Subcutaneous abdominal adipose tissue (tissue), 5 donors: ENCODE results near the gene FOXC1.

ENCODE experiments used
- H3K27ac ChIP-seq: one replicate; pipeline ENCODE4 v1.7.0; 2013; ENCODE audit warnings: low read depth, mild to moderate bottlenecking, inconsistent platforms, low read length, moderate library complexity
- H3K27me3 ChIP-seq, 5 donors: one replicate each; pipeline ENCODE4 v1.7.0; 2013; ENCODE audit warnings: low read length in 5 of 5, inconsistent platforms in 1 of 5; ENCODE audit not compliant: control insufficient read depth in 5 of 5, insufficient read depth in 4 of 5
- H3K36me3 ChIP-seq, 5 donors: one replicate each; pipeline ENCODE4 v1.7.0; 2013; ENCODE audit warnings: low read length in 5 of 5; ENCODE audit not compliant: control insufficient read depth in 5 of 5, insufficient read depth in 5 of 5
- H3K4me1 ChIP-seq, 5 donors: one replicate each; pipeline ENCODE4 v1.7.0; 2013; ENCODE audit warnings: low read length in 5 of 5, mild to moderate bottlenecking in 3 of 5, moderate library complexity in 1 of 5; ENCODE audit not compliant: control insufficient read depth in 5 of 5, insufficient read depth in 5 of 5
- H3K4me3 ChIP-seq, 5 donors: one replicate each; pipeline ENCODE4 v1.7.0; 2013; ENCODE audit warnings: low read length in 5 of 5, low read depth in 1 of 5
- H3K9ac ChIP-seq, 5 donors: one replicate each; pipeline ENCODE4 v1.7.0; 2013; ENCODE audit warnings: low read length in 5 of 5, mild to moderate bottlenecking in 4 of 5, moderate library complexity in 3 of 5
- H3K9me3 ChIP-seq, 5 donors: one replicate each; pipeline ENCODE4 v1.7.0; 2013; ENCODE audit warnings: low read length in 5 of 5; ENCODE audit not compliant: control insufficient read depth in 5 of 5
- donor health status: healthy.
- donor health status: healthy.
- donor health status: healthy.
- donor health status: healthy.
- donor health status: healthy.

FOXC1 gene

DNA sequence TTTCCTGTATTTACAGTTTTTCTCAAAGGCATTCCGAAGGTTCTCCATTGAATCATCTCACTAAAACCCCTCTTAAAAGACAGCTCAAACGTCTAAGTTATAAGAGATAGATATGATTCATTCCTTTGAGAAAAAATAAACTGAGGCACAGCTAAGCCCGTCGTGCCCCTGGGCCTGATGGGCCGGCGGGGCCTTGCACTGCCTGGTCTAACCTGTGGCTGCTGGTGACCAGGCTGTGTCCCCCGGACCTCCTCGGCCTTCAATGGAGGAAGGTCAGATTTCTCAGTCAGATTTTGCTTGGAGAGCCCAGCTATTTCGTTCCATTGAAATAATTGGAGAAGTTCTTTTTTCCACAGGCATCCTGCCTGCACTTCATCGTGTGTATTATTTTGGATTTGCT is 11.3 kb upstream of the FOXC1 start:
- H3K4me1 ChIP-seq: peaks cover 0 to 7% (median 4%) of the 10 kb centered on the region in 5 donors
- no peak overlapping the region for H3K9ac ChIP-seq
- H3K4me3 ChIP-seq: no peak overlapping the region
- H3K36me3 ChIP-seq: no peaks in the 10 kb centered on the region
- H3K27me3 ChIP-seq: peaks cover 37 to 53% (median 47%) of the 10 kb centered on the region in 5 donors
- no peaks in the 10 kb centered on the region for H3K9me3 ChIP-seq
- H3K27ac ChIP-seq: no peak overlapping the region

DNA sequence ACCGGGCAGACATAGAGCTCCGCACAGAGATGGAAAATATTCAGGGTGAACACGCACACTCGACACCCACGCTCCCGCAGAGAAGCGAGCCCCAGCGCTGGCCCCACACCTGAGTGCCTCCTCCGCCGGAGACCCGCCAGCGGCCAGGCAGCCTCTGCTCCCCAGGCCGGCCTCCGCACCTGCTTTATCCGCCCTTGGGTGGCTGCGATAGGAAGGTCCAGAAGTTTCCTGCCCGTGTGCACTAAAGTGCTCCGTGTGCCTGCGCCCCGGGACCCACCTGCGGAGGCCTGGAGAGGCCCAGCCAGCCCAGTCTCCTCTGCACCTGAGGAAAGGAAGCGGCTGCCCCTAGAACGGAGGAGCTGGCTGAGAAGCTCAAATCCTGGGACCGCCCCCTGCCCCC is 10.8 kb upstream of the FOXC1 start:
- Histone ChIP-seq H3K9ac (no peak overlapping the region), H3K27me3 (peaks cover 40 to 53% (median 46%) of the 10 kb centered on the region in 5 donors), H3K36me3 (no peaks in the 10 kb centered on the region), H3K4me3 (no peak overlapping the region), H3K4me1 (peaks cover 0 to 7% (median 4%) of the 10 kb centered on the region in 5 donors), H3K9me3 (no peaks in the 10 kb centered on the region), H3K27ac (no peak overlapping the region)

DNA sequence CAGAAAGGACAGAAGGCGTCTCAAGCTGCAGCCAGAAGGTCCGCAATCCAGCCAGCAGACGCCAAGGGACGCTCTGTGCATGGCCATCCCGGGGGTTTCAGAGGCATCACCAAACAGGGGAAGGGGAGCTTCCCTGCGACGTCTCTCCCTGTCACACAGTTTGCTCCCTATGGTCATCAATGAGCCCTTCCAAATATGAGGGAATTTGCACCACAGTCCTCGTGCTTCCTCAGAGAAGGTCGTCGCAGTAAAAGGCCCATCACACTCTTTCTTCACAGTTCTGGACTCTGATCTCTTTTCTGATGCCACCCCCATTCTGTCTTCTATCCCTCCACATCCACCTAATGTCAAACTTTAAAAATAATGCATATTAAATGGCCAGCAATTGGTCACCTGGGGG is 10.2 kb upstream of the FOXC1 start:
- no peaks in the 10 kb centered on the region for H3K36me3 ChIP-seq
- H3K27ac ChIP-seq: no peak overlapping the region
- no peaks in the 10 kb centered on the region for H3K9me3 ChIP-seq
- peaks cover 39 to 54% (median 40%) of the 10 kb centered on the region in 5 donors for H3K27me3 ChIP-seq
- H3K4me1 ChIP-seq: peaks cover 1 to 13% (median 9%) of the 10 kb centered on the region in 5 donors
- H3K9ac ChIP-seq: no peak overlapping the region
- no peak overlapping the region for H3K4me3 ChIP-seq

DNA sequence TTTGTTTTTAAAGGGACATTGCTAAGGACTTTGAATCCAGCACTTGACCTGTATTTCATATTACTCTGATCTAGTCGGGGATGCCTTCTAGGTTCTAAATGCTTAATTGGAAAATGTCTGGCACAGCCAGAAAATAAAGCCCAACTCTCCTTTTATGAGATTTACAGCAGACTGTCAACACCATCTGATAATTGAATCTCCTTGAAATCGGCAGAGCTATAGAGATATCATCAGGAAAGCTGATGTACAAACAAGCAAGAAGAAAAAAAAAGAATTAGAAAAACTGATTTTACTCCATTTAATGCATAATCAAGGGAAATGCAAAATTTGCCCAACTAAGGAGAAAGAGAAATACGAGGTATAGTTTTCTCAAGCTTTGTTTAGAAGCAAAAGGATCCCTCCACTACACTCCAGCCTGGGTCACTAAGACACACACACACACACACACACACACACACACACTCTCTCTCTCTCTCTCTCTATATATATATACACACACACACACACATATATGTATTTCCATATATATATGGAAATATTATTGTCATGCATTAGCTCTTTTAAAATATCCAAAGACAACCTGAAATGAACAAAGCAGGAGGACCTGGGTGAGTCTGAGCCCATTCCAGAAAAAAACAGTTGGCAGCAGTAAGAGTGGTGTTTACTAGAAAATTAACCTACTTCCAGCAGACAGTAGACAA is 9.5 kb upstream of the FOXC1 start:
- no peak overlapping the region for H3K4me3 ChIP-seq
- no peaks in the 10 kb centered on the region for H3K36me3 ChIP-seq
- H3K9ac ChIP-seq: no peak overlapping the region
- peaks cover 1 to 20% (median 17%) of the 10 kb centered on the region in 5 donors for H3K4me1 ChIP-seq
- peaks cover 40 to 54% (median 41%) of the 10 kb centered on the region in 5 donors for H3K27me3 ChIP-seq
- H3K27ac ChIP-seq: no peak overlapping the region
- H3K9me3 ChIP-seq: no peaks in the 10 kb centered on the region

DNA sequence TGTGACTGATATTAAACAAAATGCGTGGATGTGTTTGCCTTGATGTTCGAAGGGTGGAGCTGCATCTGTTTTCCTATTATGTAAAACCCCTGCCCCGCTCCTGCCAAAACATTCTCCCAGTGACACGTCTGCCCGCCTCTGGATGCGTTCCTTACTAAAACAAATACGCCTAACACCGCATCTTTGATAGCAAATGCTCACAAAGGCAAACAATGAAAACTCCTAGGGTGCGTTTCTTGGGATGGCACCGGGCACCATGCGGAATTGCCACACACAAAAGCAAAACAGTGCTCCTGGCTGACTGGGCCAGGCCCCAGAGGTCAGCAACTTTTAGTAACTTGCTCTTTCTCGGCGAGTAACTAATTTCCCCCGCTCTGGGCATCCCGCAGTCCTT is 9.0 kb upstream of the FOXC1 start:
- Histone ChIP-seq H3K27ac (no peak overlapping the region), H3K27me3 (peaks cover 38 to 55% (median 41%) of the 10 kb centered on the region in 5 donors), H3K4me3 (no peak overlapping the region), H3K4me1 (peaks cover 1 to 25% (median 21%) of the 10 kb centered on the region in 5 donors), H3K36me3 (no peaks in the 10 kb centered on the region), H3K9ac (no peak overlapping the region), H3K9me3 (no peaks in the 10 kb centered on the region)

GRCh38 chr6:1601158-1602048 is 8.3 kb upstream of the FOXC1 start:
- Histone ChIP-seq H3K4me1 (peaks cover 1 to 21% (median 18%) of the 10 kb centered on the region in 5 donors), H3K27me3 (peaks cover 40 to 57% (median 43%) of the 10 kb centered on the region in 5 donors), H3K9ac (no peak overlapping the region), H3K36me3 (no peaks in the 10 kb centered on the region), H3K4me3 (no peak overlapping the region), H3K27ac (no peak overlapping the region), H3K9me3 (no peaks in the 10 kb centered on the region)

DNA sequence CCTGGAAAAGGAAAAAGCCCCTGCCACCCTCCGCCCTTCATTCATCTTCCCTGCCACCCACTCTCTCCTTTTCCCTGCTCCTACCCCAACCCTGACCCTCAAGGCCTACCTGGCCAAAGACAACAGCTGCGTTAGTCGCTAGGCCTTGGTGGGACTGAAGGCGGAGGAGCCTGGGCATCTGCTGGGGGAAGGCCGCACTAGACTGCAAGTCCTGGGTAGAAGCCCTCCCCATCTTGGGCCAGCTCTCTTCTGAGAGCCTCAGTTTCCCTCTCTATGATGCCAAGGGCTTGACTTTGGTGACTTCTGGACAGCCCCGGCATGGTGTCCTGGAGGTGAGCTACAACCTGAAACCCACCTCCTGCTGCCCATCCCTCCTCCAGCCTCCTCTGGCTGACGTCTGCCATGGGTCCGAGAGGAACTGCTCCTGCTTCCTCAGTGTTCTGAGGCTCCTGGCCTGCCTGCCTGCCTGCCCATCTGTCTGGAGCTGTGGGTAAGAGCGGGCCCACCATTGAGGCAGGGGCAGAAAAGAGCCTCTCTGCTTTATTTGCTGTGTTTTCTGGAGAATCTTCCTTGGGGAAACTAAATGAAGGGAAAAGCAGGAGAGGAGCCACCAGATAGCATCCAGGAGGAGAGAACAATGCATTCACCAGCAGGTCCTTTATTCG is 7.5 kb upstream of the FOXC1 start:
- peaks cover 48 to 65% (median 51%) of the 10 kb centered on the region in 5 donors for H3K27me3 ChIP-seq
- no peaks in the 10 kb centered on the region for H3K9me3 ChIP-seq
- no peak overlapping the region for H3K27ac ChIP-seq
- H3K4me3 ChIP-seq: no peak overlapping the region
- H3K36me3 ChIP-seq: no peaks in the 10 kb centered on the region
- H3K4me1 ChIP-seq: peaks cover 1 to 25% (median 23%) of the 10 kb centered on the region in 5 donors
- no peak overlapping the region for H3K9ac ChIP-seq

GRCh38 chr6:1603708-1604107 is 6.0 kb upstream of the FOXC1 start:
- Histone ChIP-seq H3K36me3 (no peaks in the 10 kb centered on the region), H3K27ac (no peak overlapping the region), H3K4me1 (peaks cover 1 to 40% (median 35%) of the 10 kb centered on the region in 5 donors), H3K9me3 (no peaks in the 10 kb centered on the region), H3K27me3 (peaks cover 63 to 81% (median 66%) of the 10 kb centered on the region in 5 donors), H3K4me3 (peak overlapping the region in 1 of 5 donors; percentile 68), H3K9ac (no peak overlapping the region)

DNA sequence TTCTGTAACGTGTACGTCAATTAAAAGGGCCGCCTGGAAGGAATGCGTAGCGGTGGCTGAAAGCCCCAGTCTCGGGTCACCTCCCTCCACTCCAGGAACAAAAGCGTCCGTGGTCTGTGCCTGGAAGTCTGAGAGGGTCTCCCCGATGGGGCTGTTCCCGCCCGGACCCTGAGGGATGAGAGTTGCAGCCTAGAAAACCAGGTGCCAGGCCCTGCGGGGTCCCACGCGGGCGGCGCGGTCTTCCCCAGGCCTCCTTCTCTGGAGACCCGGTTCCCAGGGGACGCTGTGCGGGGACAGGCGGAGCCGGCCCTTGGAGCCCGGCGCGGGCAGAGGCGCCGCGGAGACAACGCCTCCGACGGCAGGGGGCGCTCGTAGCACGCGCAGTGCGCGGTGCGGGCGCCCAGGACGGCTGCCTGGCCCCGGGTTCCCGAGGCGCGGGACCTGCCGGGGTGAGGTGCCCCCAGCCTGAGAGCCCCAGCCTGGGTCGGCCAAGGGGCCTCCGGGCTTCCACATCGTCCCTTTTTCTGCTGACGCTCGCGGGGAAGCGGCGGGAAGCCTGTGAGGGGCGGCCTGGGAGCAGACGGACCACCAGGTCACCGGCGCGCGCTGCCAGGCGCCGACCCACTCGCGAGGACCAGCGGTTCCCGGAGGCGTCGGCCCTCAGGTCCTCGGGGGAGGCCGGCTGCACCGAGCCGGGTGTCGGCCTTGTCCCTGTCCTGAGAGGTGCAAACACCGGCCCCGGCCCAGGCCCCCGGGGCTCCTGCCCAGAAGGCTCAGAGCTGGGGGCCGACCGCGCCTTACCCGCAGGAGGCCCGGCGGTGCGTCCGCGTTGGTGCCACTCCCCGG is 5.3 kb upstream of the FOXC1 start:
- no peaks in the 10 kb centered on the region for H3K36me3 ChIP-seq
- H3K27ac ChIP-seq: no peak overlapping the region
- peak overlapping the region in 4 of 5 donors; percentile 32 to 68 (median 59) for H3K4me3 ChIP-seq
- H3K4me1 ChIP-seq: peaks cover 1 to 45% (median 40%) of the 10 kb centered on the region in 5 donors
- peaks cover 63 to 81% (median 68%) of the 10 kb centered on the region in 5 donors for H3K27me3 ChIP-seq
- no peaks in the 10 kb centered on the region for H3K9me3 ChIP-seq
- H3K9ac ChIP-seq: peak overlapping the region in 2 of 5 donors; percentile 14 to 52
